ENCODE data around the gene GJA3. TPM values are rescaled to one million over a fixed set of nuclear protein-coding genes. Genes with fewer than 3 reads are reported as not detected.
"Not testable (repeated sequence)": the region's sequence is repeated elsewhere in the genome, so short reads cannot be mapped to it uniquely, and the experiment has no call there.

GJA3 gene
- total RNA-seq, 4 donors from 2014 or later, result not detected

DNA sequence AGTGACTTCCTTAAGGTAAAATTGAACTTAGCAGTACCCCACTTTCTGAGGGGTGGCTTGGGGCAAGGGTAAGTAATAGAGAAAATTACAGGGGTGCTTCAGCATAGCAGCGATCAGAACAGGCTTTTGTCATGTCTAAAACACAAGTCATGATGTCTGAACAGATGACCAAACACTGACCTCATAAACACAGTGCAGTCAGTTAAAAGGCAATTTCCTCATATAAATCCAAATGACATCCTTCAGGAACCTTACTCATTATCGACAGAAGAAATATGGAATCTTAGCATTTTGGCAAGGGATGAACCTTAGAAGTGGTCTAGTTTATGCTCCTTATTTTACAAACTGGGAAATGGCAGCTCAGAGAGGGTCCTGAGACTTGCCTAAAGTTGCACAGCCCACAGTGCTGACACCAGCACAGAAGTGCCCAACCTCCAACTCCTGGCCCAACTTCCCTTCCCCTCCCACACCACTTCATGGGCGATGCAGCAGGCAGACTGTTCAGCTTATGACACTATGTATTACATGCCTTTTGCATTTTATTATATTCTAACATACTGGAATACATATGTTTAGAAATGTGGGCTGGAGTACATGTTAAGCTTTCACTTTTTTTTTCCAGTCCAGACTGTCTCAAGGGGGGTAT lies 3.6 kb downstream of the GJA3 start:
- no peak for DNase-seq
- H3K36me3 ChIP-seq, result no peaks in the 10 kb centered on the region
- intact Hi-C loops (cut with DNase I; ENCODE audit: low total_unique reads) (no loop called here), in situ Hi-C loops (cut with MboI; ENCODE audit: low sequenced_read_pairs in 4 of 4) (loop anchor here in 1 of 4 donors (25.0 kb wide), 1 partner anchor 170 kb away; no protein-coding TSS in a partner anchor)
- H3K9me3 ChIP-seq, result no peaks in the 10 kb centered on the region
- no peak for ATAC-seq
- no peaks in the 10 kb centered on the region for H3K4me1 ChIP-seq
- TF ChIP-seq CTCF (IDR thresholded peaks at IDR 0.05 in 4 of 5, conservative IDR thresholded peaks at IDR 0.05 in 1 of 5) (no peak), POLR2A (IDR thresholded peaks at IDR 0.05) (no peak)
- no peak overlapping the region for H3K4me3 ChIP-seq
- peaks cover 63 to 68% (median 68%) of the 10 kb centered on the region in 3 donors for H3K27me3 ChIP-seq
- H3K27ac ChIP-seq, result no peak overlapping the region

DNA sequence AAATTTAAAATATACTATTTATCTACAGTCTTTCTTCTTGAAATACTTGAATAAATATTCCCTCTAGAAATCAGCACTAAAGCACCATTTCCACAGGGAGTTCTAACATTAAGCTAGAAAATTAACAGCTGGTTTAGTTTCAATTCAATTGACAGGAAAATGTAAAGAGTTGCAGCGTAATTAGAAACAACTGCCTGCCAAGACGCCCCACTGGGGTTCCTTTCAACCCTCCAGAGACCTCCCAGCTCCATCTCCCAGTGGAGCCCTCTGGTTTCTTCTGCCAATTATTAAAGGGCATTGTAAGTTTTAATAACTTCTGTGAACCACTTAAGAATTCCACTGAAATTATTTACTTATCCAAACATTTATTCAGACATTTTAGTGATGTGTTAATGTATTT lies 4.2 kb downstream of the GJA3 start:
- intact Hi-C loops (cut with DNase I; ENCODE audit: low total_unique reads) (no loop called here), in situ Hi-C loops (cut with MboI; ENCODE audit: low sequenced_read_pairs in 4 of 4) (loop anchor here in 1 of 4 donors (25.0 kb wide), 1 partner anchor 169 kb away; no protein-coding TSS in a partner anchor)
- ATAC-seq, result no peak
- H3K9me3 ChIP-seq, result no peaks in the 10 kb centered on the region
- H3K4me1 ChIP-seq, result no peaks in the 10 kb centered on the region
- no peaks in the 10 kb centered on the region for H3K36me3 ChIP-seq
- peaks cover 57 to 63% (median 62%) of the 10 kb centered on the region in 3 donors for H3K27me3 ChIP-seq
- DNase-seq, result no peak
- no peak overlapping the region for H3K4me3 ChIP-seq
- no peak for TF ChIP-seq CTCF (IDR thresholded peaks at IDR 0.05 in 4 of 5, conservative IDR thresholded peaks at IDR 0.05 in 1 of 5)
- no peak for TF ChIP-seq POLR2A (IDR thresholded peaks at IDR 0.05)
- H3K27ac ChIP-seq, result no peak overlapping the region

- H3K36me3 ChIP-seq; intact Hi-C loops (cut with DNase I; ENCODE audit: low total_unique reads); H3K4me3 ChIP-seq; H3K27ac ChIP-seq; H3K9me3 ChIP-seq; ATAC-seq; H3K4me1 ChIP-seq; DNase-seq: not testable (repeated sequence)
- in situ Hi-C loops (cut with MboI; ENCODE audit: low sequenced_read_pairs in 4 of 4), result loop anchor here in 1 of 4 donors (25.0 kb wide), 1 partner anchor 166 kb away; no protein-coding TSS in a partner anchor
- peaks cover 24 to 32% (median 32%) of the 10 kb centered on the region in 3 donors for H3K27me3 ChIP-seq
These were observed 7.6 kb downstream of the GJA3 start for GRCh38 chr13:20153290-20153689.

DNA sequence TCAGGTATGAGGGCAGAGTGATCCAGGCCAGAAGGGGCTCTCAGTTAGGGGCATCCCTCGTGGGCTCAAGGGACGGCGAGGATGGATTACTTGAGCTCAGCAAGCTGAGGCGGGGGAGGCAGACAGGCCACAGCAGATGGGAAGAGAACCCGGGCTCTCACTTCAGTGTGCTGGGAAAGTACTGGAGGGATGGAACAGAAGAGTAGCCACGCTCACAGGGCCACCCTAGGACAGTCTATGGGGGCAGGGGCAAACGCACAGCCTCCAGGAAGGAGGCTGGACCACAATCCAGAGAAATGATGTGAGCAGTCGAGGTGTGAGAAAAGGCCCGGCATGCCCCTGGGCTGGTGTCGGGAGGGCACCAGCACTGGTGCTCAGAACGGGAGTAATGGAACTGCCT lies 9.2 kb downstream of the GJA3 start:
- DNase-seq (no peak), ATAC-seq (no peak)
- Histone ChIP-seq H3K27me3 (peaks cover 7 to 16% (median 15%) of the 10 kb centered on the region in 3 donors), H3K36me3 (no peaks in the 10 kb centered on the region), H3K4me1 (no peaks in the 10 kb centered on the region), H3K9me3 (no peaks in the 10 kb centered on the region), H3K4me3 (no peak overlapping the region), H3K27ac (no peak overlapping the region)
- intact Hi-C loops (cut with DNase I; ENCODE audit: low total_unique reads) (no loop called here), in situ Hi-C loops (cut with MboI; ENCODE audit: low sequenced_read_pairs in 4 of 4) (loop anchor here in 1 of 4 donors (25.0 kb wide), 1 partner anchor 164 kb away; no protein-coding TSS in a partner anchor)
- TF ChIP-seq CTCF (IDR thresholded peaks at IDR 0.05 in 4 of 5, conservative IDR thresholded peaks at IDR 0.05 in 1 of 5), result no peak
- no peak for TF ChIP-seq POLR2A (IDR thresholded peaks at IDR 0.05)

DNA sequence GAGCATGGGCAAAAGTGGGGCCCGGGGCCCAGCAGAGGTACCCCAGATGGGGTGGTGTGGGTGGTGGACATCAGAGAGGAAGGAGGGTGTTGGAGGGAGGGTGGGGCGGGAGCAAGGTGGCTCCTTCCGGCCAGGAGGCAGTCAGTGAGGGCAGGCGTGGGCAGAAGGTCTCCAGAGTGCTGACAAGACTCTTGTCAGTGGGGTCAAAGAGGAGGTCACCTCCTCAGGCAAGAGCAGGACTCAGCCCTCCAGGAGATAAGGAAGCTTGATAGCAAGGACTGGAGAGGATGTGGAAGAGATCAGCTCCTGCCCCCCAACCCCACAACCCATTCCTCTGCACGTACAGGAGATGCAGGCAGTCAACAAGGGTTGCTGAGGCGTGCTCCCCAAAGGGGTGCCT lies 9.8 kb downstream of the GJA3 start:
- intact Hi-C loops (cut with DNase I; ENCODE audit: low total_unique reads) (no loop called here), in situ Hi-C loops (cut with MboI; ENCODE audit: low sequenced_read_pairs in 4 of 4) (loop anchor here in 1 of 4 donors (25.0 kb wide), 1 partner anchor 164 kb away; no protein-coding TSS in a partner anchor)
- Histone ChIP-seq H3K4me3 (no peak overlapping the region), H3K27ac (no peak overlapping the region), H3K36me3 (no peaks in the 10 kb centered on the region), H3K27me3 (peaks cover 1 to 10% (median 9%) of the 10 kb centered on the region in 3 donors), H3K4me1 (no peaks in the 10 kb centered on the region), H3K9me3 (no peaks in the 10 kb centered on the region)
- DNase-seq (no peak), ATAC-seq (no peak)
- TF ChIP-seq CTCF (IDR thresholded peaks at IDR 0.05 in 4 of 5, conservative IDR thresholded peaks at IDR 0.05 in 1 of 5) (no peak), POLR2A (IDR thresholded peaks at IDR 0.05) (no peak)
